Liver (tissue), 9 donors: ENCODE measurements around the gene TM9SF4. TPM values are rescaled to one million over a fixed set of nuclear protein-coding genes. Genes with fewer than 3 reads are reported as not detected.
A peak's percentile ranks its signal among the peaks of the same experiment; 100 is the strongest.

ENCODE experiments used
- DNase-seq: peaks from one replicate; pipeline ENCODE4 v3.0.0-alpha.2; 2017; ENCODE audit warnings: low spot score
- H3K27ac ChIP-seq, 2 donors: one replicate each; pipeline ENCODE4 v1.7.0; 2013; ENCODE audit warnings: inconsistent platforms in 2 of 2, low read length in 2 of 2, control low read depth in 1 of 2, low read depth in 1 of 2, mild to moderate bottlenecking in 1 of 2
- H3K27me3 ChIP-seq, 4 donors: one replicate each; pipeline versions ENCODE4 v1.6.1 to v1.7.0; 2013; ENCODE audit warnings: low read length in 3 of 4, inconsistent platforms in 1 of 4, mild to moderate bottlenecking in 1 of 4, moderate library complexity in 1 of 4; ENCODE audit not compliant: control insufficient read depth in 4 of 4, insufficient read depth in 4 of 4
- H3K36me3 ChIP-seq, 4 donors: one replicate each; pipeline versions ENCODE4 v1.6.1 to v1.7.0; 2013; ENCODE audit warnings: low read length in 3 of 4, mild to moderate bottlenecking in 3 of 4, low read depth in 1 of 4, moderate library complexity in 1 of 4; ENCODE audit not compliant: control insufficient read depth in 4 of 4, insufficient read depth in 3 of 4
- H3K4me1 ChIP-seq, 4 donors: one replicate each; pipeline versions ENCODE4 v1.6.1 to v1.7.0; 2013; ENCODE audit warnings: low read length in 3 of 4, mild to moderate bottlenecking in 3 of 4, moderate library complexity in 1 of 4; ENCODE audit not compliant: control insufficient read depth in 4 of 4, insufficient read depth in 4 of 4
- H3K4me3 ChIP-seq, 3 donors: one replicate each; pipeline versions ENCODE4 v1.6.1 to v1.7.0; 2013; ENCODE audit warnings: low read length in 3 of 3, control low read depth in 1 of 3, low read depth in 1 of 3, mild to moderate bottlenecking in 1 of 3
- H3K9ac ChIP-seq, 2 donors: one replicate each; pipeline ENCODE4 v1.7.0; 2013; ENCODE audit warnings: low read length in 2 of 2, mild to moderate bottlenecking in 2 of 2, moderate library complexity in 2 of 2, control low read depth in 1 of 2, low read depth in 1 of 2
- H3K9me3 ChIP-seq, 4 donors: one replicate each; pipeline versions ENCODE4 v1.6.1 to v1.7.0; 2013; ENCODE audit warnings: low read length in 3 of 4; ENCODE audit not compliant: control insufficient read depth in 4 of 4
- FOXA1 ChIP-seq: IDR thresholded peaks from 2 replicates; pipeline ENCODE4 v1.6.1; 2016; ENCODE audit warnings: antibody characterized with exemption
- FOXA2 ChIP-seq: IDR thresholded peaks from 2 replicates; pipeline ENCODE4 v1.6.1; 2016; ENCODE audit warnings: antibody characterized with exemption
- GABPA ChIP-seq, 2 donors: IDR thresholded peaks in 1 of 2; conservative IDR thresholded peaks in 1 of 2; 2 replicates each; pipeline ENCODE4 v1.6.1; 2016; ENCODE audit warnings: antibody characterized with exemption in 2 of 2, mild to moderate bottlenecking in 1 of 2, moderate library complexity in 1 of 2
- HNF4A ChIP-seq, 2 donors: conservative IDR thresholded peaks; 2 replicates each; pipeline ENCODE4 v1.6.1; 2016; ENCODE audit warnings: antibody characterized with exemption in 2 of 2, mild to moderate bottlenecking in 2 of 2
- HNF4G ChIP-seq: IDR thresholded peaks from 2 replicates; pipeline ENCODE4 v1.6.1; 2016; ENCODE audit warnings: antibody characterized with exemption
- NR2F2 ChIP-seq: IDR thresholded peaks from 2 replicates; pipeline ENCODE4 v1.6.1; 2016; ENCODE audit warnings: antibody characterized with exemption
- RXRA ChIP-seq, 2 donors: IDR thresholded peaks; 2 replicates each; pipeline ENCODE4 v1.6.1; 2017 to 2018; ENCODE audit warnings: antibody characterized with exemption in 2 of 2, mild to moderate bottlenecking in 1 of 2
- YY1 ChIP-seq: IDR thresholded peaks from 2 replicates; pipeline ENCODE4 v1.6.1; 2016; ENCODE audit warnings: antibody characterized with exemption, mild to moderate bottlenecking
- WGBS: extraction: QIAGEN DNeasy Blood & Tissue Kit; methylation state at CpG from one replicate; pipeline ENCODE4 v1.1.7; 2013; 5-methylcytosine and 5-hydroxymethylcytosine counted together
- polyA plus RNA-seq, 2 donors: library from polyadenylated mRNA; stranded (reverse) in 1 of 2; unstranded in 1 of 2; fragments of 200-250 nt in 1 of 2; fragments of >200 nt in 1 of 2; fragmentation: Nextera tagmentation in 1 of 2; extraction: Ambion mirVana in 1 of 2; gene quantifications; one replicate each; pipeline versions ENCODE4 v1.2.1 to v1.2.3, GENCODE V29; 2013 to 2015
- total RNA-seq, 2 donors: library from RNA; depleted of rRNA; stranded (reverse); fragments of >200 nt; gene quantifications; one replicate each; pipeline ENCODE4 v1.2.3, GENCODE V29; 2014
- TF ChIP-seq, protein P1 (sequence below): IDR thresholded peaks from 2 replicates; pipeline ENCODE4 v1.6.1; 2016; ENCODE audit warnings: antibody characterized with exemption
- TF ChIP-seq, protein P2 (sequence below): IDR thresholded peaks from 2 replicates; pipeline ENCODE4 v1.6.1; 2016; ENCODE audit warnings: antibody characterized with exemption
- TF ChIP-seq, protein P3 (sequence below): IDR thresholded peaks from 2 replicates; pipeline ENCODE4 v1.6.1; 2016; ENCODE audit warnings: antibody characterized with exemption
- TF ChIP-seq, protein P4 (sequence below): fragments of 150-350 bp; IDR thresholded peaks from 2 replicates; pipeline ENCODE4 v1.5.1; 2017; ENCODE audit warnings: improper control_type of control experiment, low read depth, low read length; ENCODE audit not compliant: missing input control
- TF ChIP-seq, protein P5 (sequence below): IDR thresholded peaks from 2 replicates; pipeline ENCODE4 v1.6.1; 2016; ENCODE audit warnings: antibody characterized with exemption, mild to moderate bottlenecking
- donor health status: healthy.
- donor health status: healthy.
- donor health status: healthy.
- donor health status: healthy.
- donor health status: healthy.

The TM9SF4 gene
- total and polyA plus RNA-seq, 4 donors = 15.9 to 26.2 (median 22.2) TPM

DNA sequence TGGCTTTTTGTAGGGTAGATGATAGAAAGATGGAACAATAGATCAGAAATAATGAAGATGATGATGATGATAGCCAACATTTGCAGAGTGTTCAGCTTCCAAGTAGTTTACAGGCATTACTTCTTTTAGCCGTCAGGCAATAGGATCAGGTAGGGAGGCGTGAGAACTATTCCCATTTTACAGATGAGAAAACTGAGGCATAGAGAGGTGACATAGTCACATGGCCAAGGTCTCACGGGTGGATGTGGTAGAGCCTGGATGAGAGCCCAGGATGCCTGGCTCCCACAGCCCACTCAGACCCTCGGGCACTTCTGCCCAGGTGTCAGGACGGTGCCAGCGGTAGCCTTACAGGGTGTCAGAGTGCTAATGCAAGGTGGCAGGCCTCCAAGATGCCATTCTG lies 26.0 kb upstream of the TM9SF4 start:
- WGBS = 87% methylated on average over 6 of the region's 6 CpGs
- Histone ChIP-seq H3K27me3 (peaks cover 0 to 4% (median 0%) of the 10 kb centered on the region in 4 donors), H3K9ac (no peak overlapping the region), H3K27ac (no peak overlapping the region), H3K36me3 (no peaks in the 10 kb centered on the region), H3K4me1 (no peaks in the 10 kb centered on the region), H3K9me3 (no peaks in the 10 kb centered on the region), H3K4me3 (no peak overlapping the region)
- no peak for DNase-seq
- TF ChIP-seq YY1 = no peak
- TF ChIP-seq NR2F2 = no peak
- TF ChIP-seq, protein P1, sequence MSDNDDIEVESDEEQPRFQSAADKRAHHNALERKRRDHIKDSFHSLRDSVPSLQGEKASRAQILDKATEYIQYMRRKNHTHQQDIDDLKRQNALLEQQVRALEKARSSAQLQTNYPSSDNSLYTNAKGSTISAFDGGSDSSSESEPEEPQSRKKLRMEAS = no peak
- no peak for TF ChIP-seq HNF4G
- TF ChIP-seq, protein P2, sequence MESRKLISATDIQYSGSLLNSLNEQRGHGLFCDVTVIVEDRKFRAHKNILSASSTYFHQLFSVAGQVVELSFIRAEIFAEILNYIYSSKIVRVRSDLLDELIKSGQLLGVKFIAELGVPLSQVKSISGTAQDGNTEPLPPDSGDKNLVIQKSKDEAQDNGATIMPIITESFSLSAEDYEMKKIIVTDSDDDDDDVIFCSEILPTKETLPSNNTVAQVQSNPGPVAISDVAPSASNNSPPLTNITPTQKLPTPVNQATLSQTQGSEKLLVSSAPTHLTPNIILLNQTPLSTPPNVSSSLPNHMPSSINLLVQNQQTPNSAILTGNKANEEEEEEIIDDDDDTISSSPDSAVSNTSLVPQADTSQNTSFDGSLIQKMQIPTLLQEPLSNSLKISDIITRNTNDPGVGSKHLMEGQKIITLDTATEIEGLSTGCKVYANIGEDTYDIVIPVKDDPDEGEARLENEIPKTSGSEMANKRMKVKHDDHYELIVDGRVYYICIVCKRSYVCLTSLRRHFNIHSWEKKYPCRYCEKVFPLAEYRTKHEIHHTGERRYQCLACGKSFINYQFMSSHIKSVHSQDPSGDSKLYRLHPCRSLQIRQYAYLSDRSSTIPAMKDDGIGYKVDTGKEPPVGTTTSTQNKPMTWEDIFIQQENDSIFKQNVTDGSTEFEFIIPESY = no peak
- no peak for TF ChIP-seq FOXA2
- no peak for TF ChIP-seq FOXA1
- no peak for TF ChIP-seq GABPA (IDR thresholded peaks at IDR 0.05 in 1 of 2, conservative IDR thresholded peaks at IDR 0.05 in 1 of 2)
- TF ChIP-seq RXRA (IDR thresholded peaks at IDR 0.05) = no peak
- TF ChIP-seq HNF4A (conservative IDR thresholded peaks at IDR 0.05) = no peak
- TF ChIP-seq, protein P3, sequence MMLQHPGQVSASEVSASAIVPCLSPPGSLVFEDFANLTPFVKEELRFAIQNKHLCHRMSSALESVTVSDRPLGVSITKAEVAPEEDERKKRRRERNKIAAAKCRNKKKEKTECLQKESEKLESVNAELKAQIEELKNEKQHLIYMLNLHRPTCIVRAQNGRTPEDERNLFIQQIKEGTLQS = no peak
- TF ChIP-seq, protein P4, sequence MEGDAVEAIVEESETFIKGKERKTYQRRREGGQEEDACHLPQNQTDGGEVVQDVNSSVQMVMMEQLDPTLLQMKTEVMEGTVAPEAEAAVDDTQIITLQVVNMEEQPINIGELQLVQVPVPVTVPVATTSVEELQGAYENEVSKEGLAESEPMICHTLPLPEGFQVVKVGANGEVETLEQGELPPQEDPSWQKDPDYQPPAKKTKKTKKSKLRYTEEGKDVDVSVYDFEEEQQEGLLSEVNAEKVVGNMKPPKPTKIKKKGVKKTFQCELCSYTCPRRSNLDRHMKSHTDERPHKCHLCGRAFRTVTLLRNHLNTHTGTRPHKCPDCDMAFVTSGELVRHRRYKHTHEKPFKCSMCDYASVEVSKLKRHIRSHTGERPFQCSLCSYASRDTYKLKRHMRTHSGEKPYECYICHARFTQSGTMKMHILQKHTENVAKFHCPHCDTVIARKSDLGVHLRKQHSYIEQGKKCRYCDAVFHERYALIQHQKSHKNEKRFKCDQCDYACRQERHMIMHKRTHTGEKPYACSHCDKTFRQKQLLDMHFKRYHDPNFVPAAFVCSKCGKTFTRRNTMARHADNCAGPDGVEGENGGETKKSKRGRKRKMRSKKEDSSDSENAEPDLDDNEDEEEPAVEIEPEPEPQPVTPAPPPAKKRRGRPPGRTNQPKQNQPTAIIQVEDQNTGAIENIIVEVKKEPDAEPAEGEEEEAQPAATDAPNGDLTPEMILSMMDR = no peak

DNA sequence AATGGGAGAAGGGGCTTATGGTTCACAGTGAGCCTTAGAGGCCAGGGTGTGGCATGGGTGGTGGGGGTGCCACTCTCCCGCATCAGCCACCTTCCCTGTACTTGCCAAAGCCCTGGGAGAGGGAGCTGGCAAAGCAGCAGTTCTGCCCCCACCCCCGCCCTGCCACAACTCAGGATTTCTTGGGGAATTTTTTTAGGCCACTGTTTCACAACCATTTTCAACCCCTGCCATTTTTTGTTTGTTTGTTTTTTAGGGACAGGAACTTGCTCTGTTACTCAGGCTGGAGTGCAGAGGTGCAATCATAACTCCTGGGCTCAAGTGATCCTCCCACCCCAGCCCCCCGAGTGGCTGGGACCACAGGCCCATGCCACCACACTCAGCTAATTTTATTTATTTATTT lies 22.4 kb upstream of the TM9SF4 start:
- no peaks in the 10 kb centered on the region for H3K27me3 ChIP-seq
- TF ChIP-seq, protein P5, sequence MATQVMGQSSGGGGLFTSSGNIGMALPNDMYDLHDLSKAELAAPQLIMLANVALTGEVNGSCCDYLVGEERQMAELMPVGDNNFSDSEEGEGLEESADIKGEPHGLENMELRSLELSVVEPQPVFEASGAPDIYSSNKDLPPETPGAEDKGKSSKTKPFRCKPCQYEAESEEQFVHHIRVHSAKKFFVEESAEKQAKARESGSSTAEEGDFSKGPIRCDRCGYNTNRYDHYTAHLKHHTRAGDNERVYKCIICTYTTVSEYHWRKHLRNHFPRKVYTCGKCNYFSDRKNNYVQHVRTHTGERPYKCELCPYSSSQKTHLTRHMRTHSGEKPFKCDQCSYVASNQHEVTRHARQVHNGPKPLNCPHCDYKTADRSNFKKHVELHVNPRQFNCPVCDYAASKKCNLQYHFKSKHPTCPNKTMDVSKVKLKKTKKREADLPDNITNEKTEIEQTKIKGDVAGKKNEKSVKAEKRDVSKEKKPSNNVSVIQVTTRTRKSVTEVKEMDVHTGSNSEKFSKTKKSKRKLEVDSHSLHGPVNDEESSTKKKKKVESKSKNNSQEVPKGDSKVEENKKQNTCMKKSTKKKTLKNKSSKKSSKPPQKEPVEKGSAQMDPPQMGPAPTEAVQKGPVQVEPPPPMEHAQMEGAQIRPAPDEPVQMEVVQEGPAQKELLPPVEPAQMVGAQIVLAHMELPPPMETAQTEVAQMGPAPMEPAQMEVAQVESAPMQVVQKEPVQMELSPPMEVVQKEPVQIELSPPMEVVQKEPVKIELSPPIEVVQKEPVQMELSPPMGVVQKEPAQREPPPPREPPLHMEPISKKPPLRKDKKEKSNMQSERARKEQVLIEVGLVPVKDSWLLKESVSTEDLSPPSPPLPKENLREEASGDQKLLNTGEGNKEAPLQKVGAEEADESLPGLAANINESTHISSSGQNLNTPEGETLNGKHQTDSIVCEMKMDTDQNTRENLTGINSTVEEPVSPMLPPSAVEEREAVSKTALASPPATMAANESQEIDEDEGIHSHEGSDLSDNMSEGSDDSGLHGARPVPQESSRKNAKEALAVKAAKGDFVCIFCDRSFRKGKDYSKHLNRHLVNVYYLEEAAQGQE = no peak
- TF ChIP-seq HNF4A (conservative IDR thresholded peaks at IDR 0.05) = peak in 1 of 2 donors; percentile 5
- no peak overlapping the region for H3K9ac ChIP-seq
- WGBS = 54% methylated on average over 3 of the region's 3 CpGs
- no peak overlapping the region for H3K27ac ChIP-seq
- H3K36me3 ChIP-seq = peaks cover 0 to 4% (median 0%) of the 10 kb centered on the region in 4 donors
- H3K4me3 ChIP-seq = no peak overlapping the region
- H3K9me3 ChIP-seq = no peaks in the 10 kb centered on the region
- DNase-seq = no peak
- H3K4me1 ChIP-seq = peaks cover 0 to 4% (median 0%) of the 10 kb centered on the region in 4 donors
